Ascending aorta (tissue), 2 donors: Measurements from ENCODE around the gene CACFD1. TPM values are rescaled to one million over a fixed set of nuclear protein-coding genes. Genes with fewer than 3 reads are reported as not detected.

Experiments used
- DNase-seq, 2 donors: peaks; one replicate each; pipeline ENCODE4 v3.0.0-alpha.2; 2019; ENCODE audit warnings: low spot score in 2 of 2
- H3K27ac ChIP-seq, 2 donors: fragments of 200-600 bp; sonication (generic); one replicate each; pipeline ENCODE4 v1.5.1; 2016 to 2017; ENCODE audit warnings: mild to moderate bottlenecking in 1 of 2
- H3K27me3 ChIP-seq: fragments of 200-600 bp; sonication (generic); one replicate; pipeline ENCODE4 v1.5.1; 2017
- H3K36me3 ChIP-seq, 2 donors: fragments of 200-600 bp; sonication (generic); one replicate each; pipeline ENCODE4 v1.5.1; 2016
- H3K4me1 ChIP-seq, 2 donors: fragments of 200-600 bp; sonication (generic); one replicate each; pipeline ENCODE4 v1.5.1; 2016 to 2017; ENCODE audit warnings: mild to moderate bottlenecking in 1 of 2
- H3K4me3 ChIP-seq, 2 donors: fragments of 200-600 bp; sonication (generic); one replicate each; pipeline ENCODE4 v1.5.1; 2016 to 2017; ENCODE audit warnings: mild to moderate bottlenecking in 1 of 2
- H3K9me3 ChIP-seq, 2 donors: fragments of 200-600 bp; sonication (generic); one replicate each; pipeline ENCODE4 v1.5.1; 2016
- intact Hi-C: fragments of 100-400 bp; cut with DNase I; formaldehyde crosslinking; loops from one replicate; pipeline ENCODE4 v1.15.1; 2023
- total RNA-seq: library from RNA; depleted of rRNA; stranded (reverse); fragments of >200 nt; gene quantifications from one replicate; pipeline ENCODE4 v1.1.0, GENCODE V29; 2016
- TF ChIP-seq, protein P1 (sequence below), 3 experiments: fragments of 200-600 bp in 2 of 3; fragments of 450-650 bp in 1 of 3; sonication (generic) in 2 of 3; IDR thresholded peaks; one replicate each; pipeline ENCODE4 v1.5.1; 2016 to 2019; ENCODE audit warnings: antibody characterized with exemption in 3 of 3, mild to moderate bottlenecking in 1 of 3, moderate library complexity in 1 of 3

CACFD1 gene
- total RNA-seq, 1 donor from 2014 or later: 24.8 TPM

- intact Hi-C loops: no loop called here
- TF ChIP-seq, protein P1, sequence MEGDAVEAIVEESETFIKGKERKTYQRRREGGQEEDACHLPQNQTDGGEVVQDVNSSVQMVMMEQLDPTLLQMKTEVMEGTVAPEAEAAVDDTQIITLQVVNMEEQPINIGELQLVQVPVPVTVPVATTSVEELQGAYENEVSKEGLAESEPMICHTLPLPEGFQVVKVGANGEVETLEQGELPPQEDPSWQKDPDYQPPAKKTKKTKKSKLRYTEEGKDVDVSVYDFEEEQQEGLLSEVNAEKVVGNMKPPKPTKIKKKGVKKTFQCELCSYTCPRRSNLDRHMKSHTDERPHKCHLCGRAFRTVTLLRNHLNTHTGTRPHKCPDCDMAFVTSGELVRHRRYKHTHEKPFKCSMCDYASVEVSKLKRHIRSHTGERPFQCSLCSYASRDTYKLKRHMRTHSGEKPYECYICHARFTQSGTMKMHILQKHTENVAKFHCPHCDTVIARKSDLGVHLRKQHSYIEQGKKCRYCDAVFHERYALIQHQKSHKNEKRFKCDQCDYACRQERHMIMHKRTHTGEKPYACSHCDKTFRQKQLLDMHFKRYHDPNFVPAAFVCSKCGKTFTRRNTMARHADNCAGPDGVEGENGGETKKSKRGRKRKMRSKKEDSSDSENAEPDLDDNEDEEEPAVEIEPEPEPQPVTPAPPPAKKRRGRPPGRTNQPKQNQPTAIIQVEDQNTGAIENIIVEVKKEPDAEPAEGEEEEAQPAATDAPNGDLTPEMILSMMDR (IDR thresholded peaks at IDR 0.05): no peak
- H3K36me3 ChIP-seq: no peaks in the 10 kb centered on the region
Measured at GRCh38 chr9:133441571-133441970, 18.2 kb upstream of the CACFD1 start.

GRCh38 chr9:133443248-133443647, 16.5 kb upstream of the CACFD1 start:
- Histone ChIP-seq H3K9me3 (no peaks in the 10 kb centered on the region), H3K4me1 (no peaks in the 10 kb centered on the region), H3K27me3 (no peaks in the 10 kb centered on the region), H3K36me3 (no peaks in the 10 kb centered on the region), H3K4me3 (no peak overlapping the region), H3K27ac (no peak overlapping the region)
- DNase-seq: no peak
- intact Hi-C loops: no loop called here
- TF ChIP-seq, protein P1 (IDR thresholded peaks at IDR 0.05): no peak

More at GRCh38 chr9:133441571-133441970, 18.2 kb upstream of the CACFD1 start:
- H3K4me3 ChIP-seq: no peak overlapping the region
- H3K4me1 ChIP-seq: no peaks in the 10 kb centered on the region
- H3K27me3 ChIP-seq: no peaks in the 10 kb centered on the region
- H3K27ac ChIP-seq: no peak overlapping the region
- DNase-seq: no peak
- H3K9me3 ChIP-seq: no peaks in the 10 kb centered on the region

DNA sequence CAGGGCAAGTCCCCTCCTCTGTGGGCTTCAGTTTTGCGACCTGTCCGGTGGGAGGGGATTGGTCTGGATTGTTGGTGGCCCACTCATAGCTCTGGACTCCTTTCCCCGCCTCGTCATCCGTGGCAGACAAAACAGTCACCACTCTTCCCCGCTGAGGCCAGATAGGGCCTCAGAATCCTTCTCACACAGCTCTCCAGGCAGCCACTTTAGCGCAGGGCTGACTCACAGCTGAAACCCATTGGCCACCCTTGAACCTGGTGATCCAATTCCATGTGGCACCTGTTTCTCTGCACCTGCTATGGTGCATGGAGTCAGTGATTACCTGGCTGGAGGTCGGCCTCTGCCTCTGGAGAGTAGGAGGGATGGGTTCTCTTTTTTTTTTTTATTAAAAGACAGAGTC, 15.8 kb upstream of the CACFD1 start:
- TF ChIP-seq, protein P1 (IDR thresholded peaks at IDR 0.05): no peak
- intact Hi-C loops: no loop called here
- no peaks in the 10 kb centered on the region for H3K9me3 ChIP-seq
- no peak overlapping the region for H3K4me3 ChIP-seq
- H3K36me3 ChIP-seq: no peaks in the 10 kb centered on the region
- H3K27me3 ChIP-seq: no peaks in the 10 kb centered on the region
- H3K27ac ChIP-seq: no peak overlapping the region
- DNase-seq: no peak
- H3K4me1 ChIP-seq: no peaks in the 10 kb centered on the region

DNA sequence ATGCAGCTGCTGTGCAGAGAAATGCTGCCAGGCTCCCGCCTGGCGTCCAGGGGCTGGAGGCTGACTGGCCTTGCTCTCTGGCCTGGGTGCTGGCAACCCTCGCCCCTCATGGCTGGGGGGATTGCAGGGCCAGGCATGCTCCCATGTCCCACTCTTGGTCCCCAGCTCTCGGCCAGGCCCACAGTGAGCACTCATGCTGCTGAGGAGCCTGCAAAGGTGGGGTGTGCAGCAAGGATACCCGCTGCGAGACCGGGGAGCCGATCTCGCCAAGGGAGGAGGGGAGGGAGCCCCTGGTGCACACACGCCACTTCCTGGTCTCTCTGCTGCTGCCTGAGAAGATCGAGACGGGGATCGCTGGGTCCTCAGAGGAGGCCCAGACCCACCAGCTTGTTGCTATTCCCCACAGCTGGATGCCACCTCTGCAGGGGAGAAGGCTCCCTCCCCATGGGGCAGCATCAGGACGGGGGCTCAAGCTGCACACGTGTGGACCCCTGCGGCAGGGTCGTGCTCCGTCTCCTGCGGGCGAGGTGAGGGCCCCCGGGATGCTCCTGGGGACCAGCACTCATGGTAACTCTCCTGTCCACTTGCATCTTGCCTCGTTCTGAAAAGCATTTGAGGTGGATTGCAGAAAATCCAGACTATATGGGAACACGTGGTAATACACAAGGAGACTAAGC, 14.3 kb upstream of the CACFD1 start:
- H3K4me1 ChIP-seq: no peaks in the 10 kb centered on the region
- intact Hi-C loops: no loop called here
- no peak for DNase-seq
- no peak overlapping the region for H3K27ac ChIP-seq
- TF ChIP-seq, protein P1 (IDR thresholded peaks at IDR 0.05): no peak
- H3K36me3 ChIP-seq: no peaks in the 10 kb centered on the region
- no peak overlapping the region for H3K4me3 ChIP-seq
- H3K9me3 ChIP-seq: no peaks in the 10 kb centered on the region
- no peaks in the 10 kb centered on the region for H3K27me3 ChIP-seq

- no peaks in the 10 kb centered on the region for H3K36me3 ChIP-seq
- H3K27me3 ChIP-seq: no peaks in the 10 kb centered on the region
- H3K9me3 ChIP-seq: no peaks in the 10 kb centered on the region
- H3K4me3 ChIP-seq: no peak overlapping the region
- intact Hi-C loops: no loop called here
- TF ChIP-seq, protein P1 (IDR thresholded peaks at IDR 0.05): no peak
- H3K27ac ChIP-seq: no peak overlapping the region
- H3K4me1 ChIP-seq: no peaks in the 10 kb centered on the region
- DNase-seq: no peak
Measured at GRCh38 chr9:133448487-133448972, 11.2 kb upstream of the CACFD1 start.
